NB4 (cell line): ENCODE results near the gene TMEM178B.

Experiments
- CTCF ChIP-seq: IDR thresholded peaks from one replicate; pipeline ENCODE4 v1.5.1; 2012; ENCODE audit warnings: low read depth, low read length
- POLR2A ChIP-seq: IDR thresholded peaks from 2 replicates; pipeline ENCODE4 v1.6.1; 2011; ENCODE audit warnings: mild to moderate bottlenecking; ENCODE audit not compliant: insufficient read length; ENCODE audit errors: extremely low read depth

- TF ChIP-seq CTCF (no peak), POLR2A (no peak)
Observed at GRCh38 chr7:141431711-141432110, 357.8 kb downstream of the TMEM178B start.
